Glutamatergic neuron (in vitro differentiated cells): ENCODE results near the gene NCF4. TPM values are rescaled to one million over a fixed set of nuclear protein-coding genes. Genes with fewer than 3 reads are reported as not detected.

Experiments used
- DNase-seq: peaks from one replicate; pipeline ENCODE4 v3.0.0; 2022
- H3K27ac Mint-ChIP-seq: one replicate; pipeline ENCODE4 v1.8.0; 2020; ENCODE audit warnings: mild to moderate bottlenecking, mixed read lengths, inconsistent platforms; ENCODE audit not compliant: unreplicated experiment
- H3K27me3 Mint-ChIP-seq: one replicate; pipeline ENCODE4 v1.8.0; 2020; ENCODE audit warnings: mild to moderate bottlenecking, moderate library complexity, mixed read lengths, inconsistent platforms; ENCODE audit not compliant: unreplicated experiment
- H3K36me3 Mint-ChIP-seq: one replicate; pipeline ENCODE4 v1.8.0; 2020; ENCODE audit warnings: mild to moderate bottlenecking, mixed read lengths, inconsistent platforms; ENCODE audit not compliant: unreplicated experiment
- H3K4me1 Mint-ChIP-seq: one replicate; pipeline ENCODE4 v1.8.0; 2020; ENCODE audit warnings: mild to moderate bottlenecking, low read depth, mixed read lengths, inconsistent platforms; ENCODE audit not compliant: unreplicated experiment
- H3K4me3 Mint-ChIP-seq: one replicate; pipeline ENCODE4 v1.8.0; 2020; ENCODE audit warnings: mild to moderate bottlenecking, mixed read lengths, inconsistent platforms; ENCODE audit not compliant: unreplicated experiment
- H3K9me3 Mint-ChIP-seq: one replicate; pipeline ENCODE4 v1.8.0; 2020; ENCODE audit warnings: mild to moderate bottlenecking, moderate library complexity, mixed read lengths, inconsistent platforms; ENCODE audit not compliant: unreplicated experiment
- CTCF ChIP-seq: fragments of 200-600 bp; sonication (generic); IDR thresholded peaks from one replicate; pipeline ENCODE4 v1.5.0; 2021; ENCODE audit not compliant: partially characterized antibody, unreplicated experiment
- total RNA-seq: library from RNA; stranded (reverse); fragmentation: NEBNext Ultra II Directional; extraction: Animal tissue kit (Norgen Biotek cat#: 25700); gene quantifications from one replicate; pipeline ENCODE4 v1.2.1, GENCODE V29; 2021; ENCODE audit not compliant: unreplicated experiment

The NCF4 gene
- total RNA-seq, 1 donor from 2014 or later: not detected

GRCh38 chr22:36884349-36885158 is 23.7 kb downstream of the NCF4 start:
- TF ChIP-seq CTCF: no peak
- Mint-ChIP-seq H3K27ac (no peak overlapping the region), H3K27me3 (peaks cover 1% of the 10 kb centered on the region), H3K4me1 (no peaks in the 10 kb centered on the region), H3K36me3 (peaks cover 15% of the 10 kb centered on the region), H3K9me3 (peaks cover 2% of the 10 kb centered on the region), H3K4me3 (no peak overlapping the region)
- no peak for DNase-seq

GRCh38 chr22:36885474-36885873 is 24.7 kb downstream of the NCF4 start:
- Mint-ChIP-seq H3K4me1 (no peaks in the 10 kb centered on the region), H3K27me3 (no peaks in the 10 kb centered on the region), H3K9me3 (peaks cover 2% of the 10 kb centered on the region), H3K4me3 (no peak overlapping the region), H3K36me3 (peaks cover 7% of the 10 kb centered on the region), H3K27ac (no peak overlapping the region)
- no peak for TF ChIP-seq CTCF
- no peak for DNase-seq

GRCh38 chr22:36886016-36886415 is 25.2 kb downstream of the NCF4 start:
- H3K27me3 Mint-ChIP-seq: no peaks in the 10 kb centered on the region
- H3K27ac Mint-ChIP-seq: no peak overlapping the region
- DNase-seq: no peak
- peaks cover 2% of the 10 kb centered on the region for H3K9me3 Mint-ChIP-seq
- H3K4me3 Mint-ChIP-seq: no peak overlapping the region
- TF ChIP-seq CTCF: no peak
- no peaks in the 10 kb centered on the region for H3K4me1 Mint-ChIP-seq
- peaks cover 7% of the 10 kb centered on the region for H3K36me3 Mint-ChIP-seq

GRCh38 chr22:36887162-36887561 is 26.4 kb downstream of the NCF4 start:
- H3K36me3 Mint-ChIP-seq: no peaks in the 10 kb centered on the region
- DNase-seq: no peak
- H3K9me3 Mint-ChIP-seq: no peaks in the 10 kb centered on the region
- H3K4me1 Mint-ChIP-seq: no peaks in the 10 kb centered on the region
- H3K27me3 Mint-ChIP-seq: no peaks in the 10 kb centered on the region
- no peak overlapping the region for H3K4me3 Mint-ChIP-seq
- no peak overlapping the region for H3K27ac Mint-ChIP-seq
- TF ChIP-seq CTCF: no peak

GRCh38 chr22:36891646-36892045 is 30.8 kb downstream of the NCF4 start:
- H3K9me3 Mint-ChIP-seq: peaks cover 6% of the 10 kb centered on the region
- H3K4me1 Mint-ChIP-seq: no peaks in the 10 kb centered on the region
- DNase-seq: no peak
- peaks cover 1% of the 10 kb centered on the region for H3K27me3 Mint-ChIP-seq
- TF ChIP-seq CTCF: no peak
- H3K36me3 Mint-ChIP-seq: no peaks in the 10 kb centered on the region
- no peak overlapping the region for H3K4me3 Mint-ChIP-seq
- H3K27ac Mint-ChIP-seq: no peak overlapping the region
